ENCODE data around the gene ARF6. TPM values are rescaled to one million over a fixed set of nuclear protein-coding genes. Genes with fewer than 3 reads are reported as not detected.
"Not testable (repeated sequence)": the region's sequence is repeated elsewhere in the genome, so short reads cannot be mapped to it uniquely, and the experiment has no call there.

The ARF6 gene
- total RNA-seq, 1 experiment from 2014 or later: 49.2 TPM

DNA sequence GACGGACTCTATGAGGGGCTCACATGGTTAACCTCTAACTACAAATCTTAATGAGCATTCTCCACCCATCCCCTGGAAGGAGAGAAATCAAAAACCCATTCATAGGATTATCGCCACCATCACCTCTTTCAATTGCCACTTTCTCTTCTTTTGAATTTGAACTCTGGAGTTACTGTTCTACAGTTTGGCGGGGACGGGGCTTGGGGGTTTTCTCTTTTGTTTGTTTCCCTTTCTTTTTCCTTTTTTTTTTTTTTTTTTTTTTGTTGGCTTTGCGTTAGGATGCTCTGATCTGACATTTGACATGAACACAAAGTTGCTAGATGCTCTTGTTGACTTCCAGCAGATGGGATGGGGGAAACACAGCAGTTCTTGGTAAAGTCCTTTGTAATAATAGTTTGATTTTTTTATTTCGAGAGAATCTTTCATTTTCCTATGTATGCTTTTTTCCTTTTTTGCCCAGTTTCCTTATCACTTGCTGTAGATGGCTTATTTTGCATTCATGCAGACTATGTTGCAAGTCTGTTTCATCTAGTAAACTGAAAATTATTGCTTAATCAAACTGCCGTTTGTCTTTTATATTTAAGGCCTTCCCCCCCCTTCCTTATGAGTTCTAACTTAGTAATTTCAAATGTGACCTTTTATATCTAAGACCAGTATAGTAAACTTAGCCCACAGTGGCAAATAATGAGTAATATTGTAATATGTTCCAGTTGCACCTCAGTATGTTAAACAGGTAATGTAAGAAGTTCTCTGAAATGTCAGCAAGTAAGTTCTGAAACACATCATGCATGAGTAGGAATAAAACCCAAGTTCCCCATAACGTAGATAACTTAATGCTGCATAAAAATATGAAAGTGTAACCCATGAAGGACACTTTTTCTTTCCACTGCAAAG lies 1.6 kb downstream of the ARF6 start:
- H4K91ac ChIP-seq (ENCODE audit: insufficient read length, low read depth, low read length); H3K27me3 ChIP-seq (ENCODE audit: insufficient read depth, low read length); H3K27ac ChIP-seq (ENCODE audit: insufficient read length, low read depth, low read length); H3K9me3 Mint-ChIP-seq; H2BK12ac ChIP-seq (ENCODE audit: insufficient read length, low read depth, low read length); H2BK20ac ChIP-seq (ENCODE audit: low read depth, low read length, poor library complexity, severe bottlenecking); H2BK120ac ChIP-seq (ENCODE audit: low read depth, low read length, poor library complexity, severe bottlenecking); H3K18ac ChIP-seq (ENCODE audit: insufficient read length, low read depth, low read length); H3K4ac ChIP-seq (ENCODE audit: low read depth, low read length); H3K27me3 Mint-ChIP-seq (ENCODE audit: low read depth); H2AFZ ChIP-seq (ENCODE audit: low read length); H3K9me3 ChIP-seq (ENCODE audit: control insufficient read depth, low read depth, low read length); DNase-seq; H3K56ac ChIP-seq (ENCODE audit: insufficient read length, low read depth, low read length); H3T11ph ChIP-seq (ENCODE audit: low read length); H4K8ac ChIP-seq (replicated peaks; ENCODE audit: insufficient read length, low read depth, low read length); H3K4me1 ChIP-seq (ENCODE audit: insufficient read depth, low read length); H2AK5ac ChIP-seq (ENCODE audit: insufficient read length, low read length); H2BK15ac ChIP-seq (ENCODE audit: low read depth, low read length); H3K14ac ChIP-seq (ENCODE audit: insufficient read depth, low read length); H4K5ac ChIP-seq (ENCODE audit: insufficient read length, low read depth, low read length); H4K20me1 ChIP-seq (ENCODE audit: control insufficient read depth, insufficient read depth, insufficient read length); H3K79me1 ChIP-seq (ENCODE audit: insufficient read depth, low read depth, low read length, poor library complexity, severe bottlenecking); H3K23me2 ChIP-seq (ENCODE audit: insufficient read length, low read depth, low read length, poor library complexity, severe bottlenecking): not testable (repeated sequence)
- peak overlapping the region; percentile 31 for H2BK5ac ChIP-seq (ENCODE audit: insufficient read length, low read length)
- Mint-ChIP-seq H3K27ac (peak overlapping the region; percentile 93 to 96 (median 96)), H3K36me3 (ENCODE audit: insufficient read depth in 1 of 3, low read depth in 3 of 3) (peaks cover 18 to 27% (median 21%) of the 10 kb centered on the region in 3 experiments), H3K4me3 (peak overlapping the region; percentile 92 to 94), H3K4me1 (peaks cover 34 to 35% of the 10 kb centered on the region in 2 experiments)
- WGBS (ENCODE audit: extremely low coverage, insufficient read length, low lambda C conversion rate): no CpG with 5 or more reads among the region's 8 CpGs
- H3K9ac ChIP-seq (ENCODE audit: extremely low read depth, insufficient read length, low read length): peak overlapping the region; percentile 98
- peak overlapping the region; percentile 73 for H3K4me2 ChIP-seq (ENCODE audit: insufficient read depth, insufficient read length, low read length)
- peaks cover 20% of the 10 kb centered on the region; the same call in 1 of the 2 replicates for H3K79me2 ChIP-seq (ENCODE audit: insufficient read depth, low read length)
- H3K23ac ChIP-seq (ENCODE audit: insufficient read length, low read depth, low read length): peak overlapping the region; percentile 63
